ENCODE results near the gene SGCD. TPM values are rescaled to one million over a fixed set of nuclear protein-coding genes. Genes with fewer than 3 reads are reported as not detected.

SGCD gene
- total RNA-seq: 0.64 and 6.2 TPM in 2 replicates

- DNase-seq (ENCODE audit: low read depth in 2 of 2): peak; percentile 2 to 5
Observed at GRCh38 chr5:156326718-156327259, at the start of gene SGCD. Gene SGCD (plus strand): TSS chr5:156327164.

- DNase-seq (ENCODE audit: low read depth in 2 of 2): no peak
Observed at GRCh38 chr5:156277290-156277689, 49.7 kb upstream of the SGCD start.

GRCh38 chr5:156295431-156295830, 31.5 kb upstream of the SGCD start:
- DNase-seq (ENCODE audit: low read depth in 2 of 2): no peak

GRCh38 chr5:156310115-156310514, 16.8 kb upstream of the SGCD start:
- no peak for DNase-seq (ENCODE audit: low read depth in 2 of 2)

GRCh38 chr5:156312897-156313694, 13.9 kb upstream of the SGCD start:
- DNase-seq (ENCODE audit: low read depth in 2 of 2): no peak

- no peak for DNase-seq (ENCODE audit: low read depth in 2 of 2)
Observed at GRCh38 chr5:156314416-156314815, 12.5 kb upstream of the SGCD start.

GRCh38 chr5:156322666-156323065, 4.3 kb upstream of the SGCD start:
- no peak for DNase-seq (ENCODE audit: low read depth in 2 of 2)

- DNase-seq (ENCODE audit: low read depth in 2 of 2): no peak
Observed at GRCh38 chr5:156327296-156327695, 332 bp downstream of the SGCD start.

- DNase-seq (ENCODE audit: low read depth in 2 of 2): no peak
Observed at GRCh38 chr5:156328161-156328560, 1.2 kb downstream of the SGCD start.

- DNase-seq (ENCODE audit: low read depth in 2 of 2): no peak
Observed at GRCh38 chr5:156328766-156329165, 1.8 kb downstream of the SGCD start.

GRCh38 chr5:156329171-156329611, 2.2 kb downstream of the SGCD start:
- no peak for DNase-seq (ENCODE audit: low read depth in 2 of 2)

- no peak for DNase-seq (ENCODE audit: low read depth in 2 of 2)
Observed at GRCh38 chr5:156330141-156330870, 3.3 kb downstream of the SGCD start.

GRCh38 chr5:156331181-156331580, 4.2 kb downstream of the SGCD start:
- no peak for DNase-seq (ENCODE audit: low read depth in 2 of 2)

GRCh38 chr5:156331845-156332244, 4.9 kb downstream of the SGCD start:
- no peak for DNase-seq (ENCODE audit: low read depth in 2 of 2)

- DNase-seq (ENCODE audit: low read depth in 2 of 2): no peak
Observed at GRCh38 chr5:156332245-156332644, 5.3 kb downstream of the SGCD start.

- DNase-seq (ENCODE audit: low read depth in 2 of 2): no peak
Observed at GRCh38 chr5:156339139-156339841, 12.3 kb downstream of the SGCD start.

- no peak for DNase-seq (ENCODE audit: low read depth in 2 of 2)
Observed at GRCh38 chr5:156340893-156341292, 13.9 kb downstream of the SGCD start.

GRCh38 chr5:156350256-156350655, 23.3 kb downstream of the SGCD start:
- DNase-seq (ENCODE audit: low read depth in 2 of 2): no peak

GRCh38 chr5:156351423-156351822, 24.5 kb downstream of the SGCD start:
- no peak for DNase-seq (ENCODE audit: low read depth in 2 of 2)

GRCh38 chr5:156354571-156354970, 27.6 kb downstream of the SGCD start:
- no peak for DNase-seq (ENCODE audit: low read depth in 2 of 2)

GRCh38 chr5:156356238-156356637, 29.3 kb downstream of the SGCD start:
- no peak for DNase-seq (ENCODE audit: low read depth in 2 of 2)

GRCh38 chr5:156359476-156359875, 32.5 kb downstream of the SGCD start:
- no peak for DNase-seq (ENCODE audit: low read depth in 2 of 2)
